ENCODE measurements around the gene GAS2.
A peak's percentile ranks its signal among the peaks of the same experiment; 100 is the strongest.

The GAS2 gene

GRCh38 chr11:22802861-22803260 lies 136.4 kb downstream of the GAS2 start:
- H3K36me3 Mint-ChIP-seq (ENCODE audit: low read depth) = peaks cover 5% of the 10 kb centered on the region
- H3K4me3 Mint-ChIP-seq = no peak overlapping the region
- peaks cover 5% of the 10 kb centered on the region for H3K4me1 Mint-ChIP-seq
- no peaks in the 10 kb centered on the region for H3K9me3 Mint-ChIP-seq
- no peak for TF ChIP-seq CTCF (IDR thresholded peaks at IDR 0.05; ENCODE audit: unreplicated experiment in 3 of 3)
- H3K27ac Mint-ChIP-seq = no peak overlapping the region
- no peaks in the 10 kb centered on the region for H3K27me3 Mint-ChIP-seq (ENCODE audit: low read depth)

- no peak for TF ChIP-seq CTCF (IDR thresholded peaks at IDR 0.05; ENCODE audit: unreplicated experiment in 3 of 3)
- Mint-ChIP-seq H3K4me3 (no peak overlapping the region), H3K36me3 (ENCODE audit: low read depth) (peaks cover 22% of the 10 kb centered on the region), H3K4me1 (no peaks in the 10 kb centered on the region), H3K27me3 (ENCODE audit: low read depth) (no peaks in the 10 kb centered on the region), H3K27ac (peak overlapping the region in 1 of 3 experiments; percentile 22), H3K9me3 (peaks cover 3% of the 10 kb centered on the region)
These were observed 141.0 kb downstream of the GAS2 start for GRCh38 chr11:22807391-22807790.

GRCh38 chr11:22807855-22808570 lies 141.6 kb downstream of the GAS2 start:
- no peaks in the 10 kb centered on the region for H3K4me1 Mint-ChIP-seq
- H3K27ac Mint-ChIP-seq = peak overlapping the region; percentile 16 to 52 (median 22)
- H3K27me3 Mint-ChIP-seq (ENCODE audit: low read depth) = no peaks in the 10 kb centered on the region
- H3K4me3 Mint-ChIP-seq = no peak overlapping the region
- H3K9me3 Mint-ChIP-seq = peaks cover 3% of the 10 kb centered on the region
- peaks cover 22% of the 10 kb centered on the region for H3K36me3 Mint-ChIP-seq (ENCODE audit: low read depth)
- no peak for TF ChIP-seq CTCF (IDR thresholded peaks at IDR 0.05; ENCODE audit: unreplicated experiment in 3 of 3)

GRCh38 chr11:22808571-22809197 lies 142.3 kb downstream of the GAS2 start:
- peaks cover 3% of the 10 kb centered on the region for H3K9me3 Mint-ChIP-seq
- no peak overlapping the region for H3K27ac Mint-ChIP-seq
- H3K4me3 Mint-ChIP-seq = no peak overlapping the region
- H3K36me3 Mint-ChIP-seq (ENCODE audit: low read depth) = peaks cover 23% of the 10 kb centered on the region
- no peaks in the 10 kb centered on the region for H3K4me1 Mint-ChIP-seq
- no peaks in the 10 kb centered on the region for H3K27me3 Mint-ChIP-seq (ENCODE audit: low read depth)
- TF ChIP-seq CTCF (IDR thresholded peaks at IDR 0.05; ENCODE audit: unreplicated experiment in 3 of 3) = no peak

GRCh38 chr11:22809893-22810292 lies 143.5 kb downstream of the GAS2 start:
- no peak overlapping the region for H3K27ac Mint-ChIP-seq
- H3K9me3 Mint-ChIP-seq = peaks cover 3% of the 10 kb centered on the region
- H3K4me1 Mint-ChIP-seq = no peaks in the 10 kb centered on the region
- H3K27me3 Mint-ChIP-seq (ENCODE audit: low read depth) = no peaks in the 10 kb centered on the region
- H3K4me3 Mint-ChIP-seq = no peak overlapping the region
- TF ChIP-seq CTCF (IDR thresholded peaks at IDR 0.05; ENCODE audit: unreplicated experiment in 3 of 3) = no peak
- peaks cover 33% of the 10 kb centered on the region for H3K36me3 Mint-ChIP-seq (ENCODE audit: low read depth)

GRCh38 chr11:22822203-22822602 lies 155.8 kb downstream of the GAS2 start:
- TF ChIP-seq CTCF (IDR thresholded peaks at IDR 0.05; ENCODE audit: unreplicated experiment in 3 of 3) = no peak
- no peaks in the 10 kb centered on the region for H3K9me3 Mint-ChIP-seq
- H3K27me3 Mint-ChIP-seq (ENCODE audit: low read depth) = no peaks in the 10 kb centered on the region
- H3K27ac Mint-ChIP-seq = no peak overlapping the region
- no peak overlapping the region for H3K4me3 Mint-ChIP-seq
- peaks cover 22% of the 10 kb centered on the region for H3K36me3 Mint-ChIP-seq (ENCODE audit: low read depth)
- no peaks in the 10 kb centered on the region for H3K4me1 Mint-ChIP-seq
